Measurements from ENCODE around the gene AHSP.
"Not testable (repeated sequence)": the region's sequence is repeated elsewhere in the genome, so short reads cannot be mapped to it uniquely, and the experiment has no call there.

Gene AHSP

GRCh38 chr16:31501226-31501965 is 26.3 kb upstream of the AHSP start:
- no peak for DNase-seq

DNA sequence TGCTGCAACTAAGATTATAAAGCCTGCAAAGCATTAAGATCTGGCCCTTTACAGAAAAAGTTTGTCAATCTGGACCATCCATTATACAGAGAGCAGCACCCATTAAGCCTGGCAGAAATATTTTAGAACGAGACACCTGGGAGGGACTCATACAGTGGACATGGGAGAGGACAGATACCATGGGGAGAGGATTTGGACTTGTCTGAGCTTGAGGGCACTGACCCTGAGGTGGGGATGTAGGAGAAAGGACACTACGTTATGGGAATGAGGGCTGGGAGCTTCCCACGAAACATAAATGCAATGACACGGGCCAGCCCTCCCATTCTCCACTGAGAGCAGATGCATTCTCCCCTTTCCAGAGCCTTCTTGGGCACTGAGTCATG is 25.7 kb upstream of the AHSP start:
- DNase-seq, result no peak

GRCh38 chr16:31502981-31503380 is 24.7 kb upstream of the AHSP start:
- no peak for DNase-seq

DNA sequence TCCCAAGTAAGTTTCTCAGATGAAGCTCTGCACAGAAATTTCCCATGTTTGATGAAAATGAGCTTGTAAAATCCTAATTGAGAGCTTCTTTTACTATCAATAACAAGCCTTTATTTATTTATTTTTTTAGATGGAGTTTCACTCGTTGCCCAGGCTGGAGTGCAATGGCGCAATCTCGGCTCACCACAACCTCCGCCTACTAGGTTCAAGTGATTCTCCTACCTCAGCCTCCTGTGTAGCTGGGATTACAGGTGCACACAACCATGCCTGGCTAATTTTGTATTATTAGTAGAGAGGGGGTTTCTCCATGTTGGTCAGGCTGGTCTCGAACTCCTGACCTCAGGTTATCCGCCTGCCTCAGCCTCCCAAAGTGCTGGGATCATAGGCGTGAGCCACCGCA is 24.1 kb upstream of the AHSP start:
- not testable (repeated sequence) for DNase-seq

DNA sequence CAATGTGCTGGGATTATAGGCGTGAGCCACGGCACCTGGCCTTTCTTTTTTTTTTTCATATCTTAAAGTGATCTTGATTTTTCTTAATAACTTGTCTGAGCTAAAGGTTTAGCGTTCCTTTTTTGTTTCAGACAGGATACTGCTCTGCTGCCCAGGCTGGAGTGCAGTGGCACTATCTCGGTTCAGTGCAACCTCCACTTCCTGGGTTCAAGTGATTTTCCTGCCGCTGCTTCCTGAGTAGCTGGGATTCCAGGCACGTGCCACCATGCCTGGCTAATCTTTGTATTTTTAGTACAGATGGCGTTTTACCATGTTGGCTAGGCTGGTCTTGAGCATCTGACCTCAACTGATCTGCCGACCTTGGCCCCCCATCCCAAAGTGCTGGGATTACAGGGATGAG is 23.5 kb upstream of the AHSP start:
- DNase-seq, result no peak

GRCh38 chr16:31505483-31505882 is 22.2 kb upstream of the AHSP start:
- DNase-seq, result peak in 1 of 2 donors; percentile 3

DNA sequence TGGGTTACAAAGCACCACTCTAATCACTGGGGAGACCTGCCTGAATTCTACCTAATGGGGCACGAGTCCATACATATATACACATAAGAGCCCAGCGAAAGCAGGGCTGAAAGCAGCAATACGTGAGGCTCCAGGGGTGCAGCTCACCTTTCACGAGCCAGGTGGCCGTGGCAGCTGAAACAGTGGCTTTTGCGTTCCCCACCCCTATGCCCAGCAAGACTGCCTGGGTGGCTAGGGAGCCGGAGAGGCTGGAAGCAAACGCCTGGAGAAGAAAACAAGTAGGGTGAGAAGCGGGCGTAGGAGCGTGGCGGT is 20.1 kb upstream of the AHSP start:
- DNase-seq, result no peak

- peak; percentile 33 to 66 for DNase-seq
Observed at GRCh38 chr16:31507929-31508705, 19.6 kb upstream of the AHSP start, which contains the start of gene RUSF1. RUSF1 (minus strand) TSS chr16:31508391; CDS start chr16:31508373, 18 bp downstream.

DNA sequence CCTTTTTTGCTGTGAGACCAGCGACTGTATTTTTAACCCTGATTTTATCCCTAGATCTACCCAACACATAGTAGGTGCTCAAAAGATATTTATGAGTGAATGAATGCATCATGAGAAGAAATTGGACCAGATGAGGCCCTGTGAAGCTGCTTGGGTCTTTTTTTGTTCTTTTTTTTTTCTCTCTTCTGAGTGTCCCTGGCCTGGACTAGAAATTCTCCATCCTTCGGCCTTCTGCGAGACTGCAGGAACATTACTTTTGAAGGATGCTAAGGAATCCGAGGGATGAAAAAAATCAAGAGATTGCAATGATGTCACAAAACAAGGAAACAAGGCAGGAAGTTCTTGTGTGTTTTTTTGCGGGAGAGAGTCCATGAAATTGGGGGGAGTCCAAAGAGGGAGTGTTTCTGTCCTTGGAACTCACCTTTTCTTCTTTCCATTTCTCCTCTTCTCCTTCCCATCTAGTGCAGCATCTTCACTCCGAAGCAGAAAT is 18.9 kb upstream of the AHSP start:
- DNase-seq, result no peak

DNA sequence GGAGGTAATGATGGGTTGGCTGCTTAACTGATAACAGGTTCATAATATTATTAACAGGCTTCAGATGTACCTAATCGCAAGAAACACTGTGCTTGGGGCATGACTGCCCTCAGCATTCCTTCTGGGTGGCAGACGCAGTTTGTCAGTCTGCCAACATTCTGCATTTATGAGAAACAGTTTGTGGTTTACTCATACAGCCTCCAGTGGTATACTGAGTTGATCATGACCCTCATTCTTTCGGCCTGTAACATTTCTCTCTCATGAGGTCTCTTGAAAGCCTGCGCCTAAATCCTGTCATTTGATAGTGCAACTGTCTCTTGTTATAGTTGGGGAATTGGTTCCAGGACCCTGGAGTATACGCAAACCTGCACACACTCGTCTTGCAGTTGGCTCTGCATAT is 14.6 kb upstream of the AHSP start:
- no peak for DNase-seq

GRCh38 chr16:31513884-31514283 is 13.8 kb upstream of the AHSP start:
- DNase-seq, result no peak

GRCh38 chr16:31517800-31518402 is 9.8 kb upstream of the AHSP start:
- no peak for DNase-seq

- DNase-seq, result no peak
Observed at GRCh38 chr16:31519759-31520431, 7.8 kb upstream of the AHSP start.

GRCh38 chr16:31521368-31521767 is 6.3 kb upstream of the AHSP start:
- no peak for DNase-seq

GRCh38 chr16:31522071-31522470 is 5.6 kb upstream of the AHSP start:
- no peak for DNase-seq

DNA sequence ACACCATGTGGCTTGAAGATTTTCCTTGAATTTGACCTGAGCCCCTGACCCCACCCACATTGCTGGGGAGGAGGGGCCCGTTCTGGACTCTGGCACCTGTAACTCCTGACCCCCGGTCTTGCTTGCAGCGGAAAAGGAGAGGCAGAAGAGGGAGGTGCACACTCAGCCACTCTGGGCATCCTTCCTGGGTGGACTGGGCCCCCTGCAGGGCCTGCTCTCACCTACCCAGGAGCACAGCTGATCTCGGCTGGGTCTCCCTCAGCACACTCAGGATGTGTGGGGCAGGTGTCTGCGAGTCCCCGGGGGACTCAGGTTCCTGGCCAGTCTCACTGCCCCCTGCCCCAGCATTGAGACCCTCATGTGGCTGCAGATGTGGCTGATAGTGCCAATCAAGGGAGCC is 3.9 kb upstream of the AHSP start:
- DNase-seq, result not testable (repeated sequence)

DNA sequence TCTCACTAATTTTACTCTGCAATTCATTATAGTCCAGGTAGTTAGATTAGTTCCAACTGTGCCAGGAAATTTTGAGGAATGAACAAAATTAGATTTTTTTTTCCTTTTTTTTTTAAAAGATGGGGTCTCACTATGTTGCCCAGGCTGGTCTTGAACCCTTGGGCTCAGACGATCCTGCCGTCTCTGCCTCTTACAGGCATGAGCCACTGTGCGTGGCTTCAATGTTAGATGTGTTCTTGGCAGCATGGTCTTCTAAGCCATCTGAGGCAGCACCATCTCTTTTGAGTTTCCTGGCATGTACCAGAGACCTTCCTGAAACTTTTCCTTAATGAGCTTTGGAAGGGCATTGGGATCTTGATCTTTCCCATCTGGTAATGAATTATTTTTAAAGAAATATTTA is 2.6 kb upstream of the AHSP start:
- DNase-seq, result no peak

GRCh38 chr16:31528523-31529107 is 915 bp downstream of the AHSP start:
- DNase-seq, result no peak

DNA sequence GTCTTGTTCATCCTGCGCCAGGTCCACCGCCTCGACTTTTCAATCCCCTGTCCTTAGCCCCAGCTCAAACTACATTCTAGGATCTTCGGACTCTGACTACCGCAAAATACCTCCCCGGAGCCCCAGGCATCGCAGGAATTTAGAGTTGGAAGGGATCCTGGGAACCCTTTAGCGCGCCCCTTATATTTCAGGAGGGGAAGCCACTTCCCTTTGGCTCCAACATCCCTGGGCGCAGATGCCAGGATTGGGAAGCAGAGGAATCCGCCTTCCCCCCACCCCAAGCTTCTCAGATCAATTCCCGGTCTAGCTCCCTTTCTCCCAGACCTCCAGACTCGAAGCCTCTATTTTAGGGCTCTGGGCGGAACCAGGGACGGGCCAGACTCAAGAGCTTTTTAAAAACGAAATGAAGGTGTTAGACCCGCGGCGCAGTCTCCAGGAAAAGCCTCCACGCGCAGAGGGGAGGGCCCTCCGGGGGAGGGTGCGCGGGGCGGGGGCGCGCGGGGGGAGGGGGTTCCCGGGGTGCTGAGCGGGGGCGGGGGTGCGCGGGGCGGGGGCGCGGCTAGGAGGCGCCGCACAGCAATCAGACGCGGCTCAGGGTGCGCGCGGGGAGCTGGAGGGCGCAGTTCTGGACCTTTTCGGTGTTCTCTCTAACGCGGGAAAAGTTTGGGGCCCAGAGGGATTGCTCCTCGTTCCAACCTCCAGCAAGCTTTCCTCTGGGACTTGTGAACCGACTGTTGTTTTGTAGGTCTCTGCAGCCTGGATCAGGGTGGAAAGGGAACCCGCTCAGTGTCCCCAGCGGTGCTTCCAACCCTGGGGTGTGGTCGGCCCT is 1.6 kb downstream of the AHSP start:
- DNase-seq, result no peak

GRCh38 chr16:31529937-31530312 is 2.2 kb downstream of the AHSP start:
- DNase-seq, result no peak

DNA sequence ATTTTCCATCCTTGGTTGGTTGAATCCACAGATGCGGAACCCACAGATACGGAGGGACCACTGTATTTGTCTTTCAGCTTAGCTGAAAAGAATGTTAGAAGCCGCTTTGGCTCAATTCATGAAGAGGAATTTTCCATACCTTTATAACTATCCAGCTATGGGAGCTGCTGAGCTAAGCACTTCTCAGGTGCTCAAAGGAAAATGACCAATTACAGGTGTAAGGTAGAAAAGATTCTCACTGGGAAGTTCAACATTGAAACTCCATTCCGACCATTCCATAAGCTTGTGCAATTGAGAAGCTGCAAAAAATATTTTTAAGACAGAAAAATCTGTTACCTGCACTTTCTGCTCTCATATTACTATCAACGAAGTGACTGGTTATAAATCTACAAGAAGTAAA is 2.7 kb downstream of the AHSP start:
- DNase-seq, result no peak

DNA sequence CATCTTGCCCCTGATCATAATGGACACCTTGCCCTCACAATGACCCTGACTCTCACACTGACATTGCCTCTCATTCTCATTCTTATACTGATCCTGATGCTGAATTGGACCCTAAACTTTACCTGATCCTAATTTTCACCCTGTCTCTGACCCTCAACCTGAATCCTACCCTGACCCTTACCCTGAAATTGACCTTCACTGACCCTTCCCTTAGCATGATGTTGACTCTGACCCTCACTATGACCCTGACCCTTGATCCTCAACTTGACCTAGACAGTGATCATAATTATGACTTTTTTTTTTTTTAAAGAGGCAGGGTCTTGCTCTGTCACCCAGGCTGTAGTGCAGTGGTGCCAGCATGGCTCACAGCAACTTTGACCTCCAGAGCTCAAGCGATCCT is 3.4 kb downstream of the AHSP start:
- DNase-seq, result no peak
